Measurements from ENCODE around the gene CELF4.

The CELF4 gene

DNA sequence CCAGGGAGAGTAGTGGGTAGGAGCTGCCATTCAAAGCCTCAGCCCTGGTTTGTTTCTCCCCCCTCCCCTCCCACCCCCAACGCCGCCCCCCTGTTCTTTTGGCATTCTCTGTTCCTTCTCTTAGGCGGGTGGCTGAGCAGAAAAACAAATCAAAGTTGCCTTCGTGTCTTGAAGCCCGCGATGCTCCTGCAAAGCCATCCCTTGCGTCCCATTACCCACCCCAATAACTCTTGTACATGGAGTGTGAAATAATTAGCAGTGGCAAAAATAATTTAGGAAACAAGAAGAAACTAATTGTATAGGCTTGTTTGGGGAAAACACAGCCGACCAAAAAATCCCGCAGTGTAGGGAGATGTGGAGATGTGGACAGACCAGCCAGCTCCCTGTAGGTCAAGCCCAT lies 59.6 kb downstream of the CELF4 start:
- H3K36me3 ChIP-seq (ENCODE audit: low read length), result no peaks in the 10 kb centered on the region
- H4K20me1 ChIP-seq (ENCODE audit: low read depth, low read length), result no peaks in the 10 kb centered on the region
- H3K79me2 ChIP-seq (ENCODE audit: insufficient read depth, low read length), result no peaks in the 10 kb centered on the region
- H3K4me3 ChIP-seq (ENCODE audit: insufficient read depth, low read length, poor library complexity, severe bottlenecking), result no peak overlapping the region
- no peaks in the 10 kb centered on the region for H3K9me3 ChIP-seq (ENCODE audit: insufficient read depth, low read length)
- H3K9ac ChIP-seq (ENCODE audit: low read length), result no peak overlapping the region
- H3F3A ChIP-seq (ENCODE audit: insufficient read depth), result no peaks in the 10 kb centered on the region
- no peak overlapping the region for H3K27ac ChIP-seq (ENCODE audit: low read depth, low read length)
- H2AFZ ChIP-seq (ENCODE audit: low read depth, low read length, severe bottlenecking), result no peak overlapping the region
- no peak for TF ChIP-seq EZH2phosphoT487 (conservative IDR thresholded peaks at IDR 0.05; ENCODE audit: low read length)
- TF ChIP-seq CTCF (IDR thresholded peaks at IDR 0.05; ENCODE audit: insufficient read depth, low read length, poor library complexity, severe bottlenecking), result no peak
- no peaks in the 10 kb centered on the region for H3K27me3 ChIP-seq (ENCODE audit: low read length)
- no peaks in the 10 kb centered on the region for H3K9me2 ChIP-seq (replicated peaks; ENCODE audit: insufficient read depth, low read length)
- no peak overlapping the region for H3K4me2 ChIP-seq (ENCODE audit: low read depth, low read length, poor library complexity, severe bottlenecking)

GRCh38 chr18:37505321-37505720 lies 60.3 kb downstream of the CELF4 start:
- Histone ChIP-seq H3K9me2 (replicated peaks; ENCODE audit: insufficient read depth, low read length) (no peaks in the 10 kb centered on the region), H3K36me3 (ENCODE audit: low read length) (no peaks in the 10 kb centered on the region), H3K27ac (ENCODE audit: low read depth, low read length) (no peak overlapping the region), H3K4me3 (ENCODE audit: insufficient read depth, low read length, poor library complexity, severe bottlenecking) (no peak overlapping the region), H3K79me2 (ENCODE audit: insufficient read depth, low read length) (no peaks in the 10 kb centered on the region), H3K9me3 (ENCODE audit: insufficient read depth, low read length) (no peaks in the 10 kb centered on the region), H3K27me3 (ENCODE audit: low read length) (no peaks in the 10 kb centered on the region), H3K4me2 (ENCODE audit: low read depth, low read length, poor library complexity, severe bottlenecking) (no peak overlapping the region), H2AFZ (ENCODE audit: low read depth, low read length, severe bottlenecking) (no peak overlapping the region), H3F3A (ENCODE audit: insufficient read depth) (no peaks in the 10 kb centered on the region), H3K9ac (ENCODE audit: low read length) (no peak overlapping the region), H4K20me1 (ENCODE audit: low read depth, low read length) (no peaks in the 10 kb centered on the region)
- TF ChIP-seq CTCF (IDR thresholded peaks at IDR 0.05; ENCODE audit: insufficient read depth, low read length, poor library complexity, severe bottlenecking) (no peak), EZH2phosphoT487 (conservative IDR thresholded peaks at IDR 0.05; ENCODE audit: low read length) (no peak)

- TF ChIP-seq EZH2phosphoT487 (conservative IDR thresholded peaks at IDR 0.05; ENCODE audit: low read length) (no peak), CTCF (IDR thresholded peaks at IDR 0.05; ENCODE audit: insufficient read depth, low read length, poor library complexity, severe bottlenecking) (no peak)
- H4K20me1 ChIP-seq (ENCODE audit: low read depth, low read length), result no peaks in the 10 kb centered on the region
- H3K9me2 ChIP-seq (replicated peaks; ENCODE audit: insufficient read depth, low read length), result no peaks in the 10 kb centered on the region
- no peaks in the 10 kb centered on the region for H3K27me3 ChIP-seq (ENCODE audit: low read length)
- no peaks in the 10 kb centered on the region for H3K9me3 ChIP-seq (ENCODE audit: insufficient read depth, low read length)
- no peak overlapping the region for H3K9ac ChIP-seq (ENCODE audit: low read length)
- no peaks in the 10 kb centered on the region for H3K79me2 ChIP-seq (ENCODE audit: insufficient read depth, low read length)
- H3K27ac ChIP-seq (ENCODE audit: low read depth, low read length), result no peak overlapping the region
- no peaks in the 10 kb centered on the region for H3K36me3 ChIP-seq (ENCODE audit: low read length)
- H3K4me2 ChIP-seq (ENCODE audit: low read depth, low read length, poor library complexity, severe bottlenecking), result no peak overlapping the region
- H3K4me3 ChIP-seq (ENCODE audit: insufficient read depth, low read length, poor library complexity, severe bottlenecking), result no peak overlapping the region
- no peak overlapping the region for H2AFZ ChIP-seq (ENCODE audit: low read depth, low read length, severe bottlenecking)
- H3F3A ChIP-seq (ENCODE audit: insufficient read depth), result no peaks in the 10 kb centered on the region
Observed at GRCh38 chr18:37502601-37503000, 63.0 kb downstream of the CELF4 start.

GRCh38 chr18:37502036-37502435 lies 63.6 kb downstream of the CELF4 start:
- TF ChIP-seq CTCF (IDR thresholded peaks at IDR 0.05; ENCODE audit: insufficient read depth, low read length, poor library complexity, severe bottlenecking), result no peak
- no peak for TF ChIP-seq EZH2phosphoT487 (conservative IDR thresholded peaks at IDR 0.05; ENCODE audit: low read length)
- no peaks in the 10 kb centered on the region for H3K9me2 ChIP-seq (replicated peaks; ENCODE audit: insufficient read depth, low read length)
- no peak overlapping the region for H3K9ac ChIP-seq (ENCODE audit: low read length)
- H3K4me3 ChIP-seq (ENCODE audit: insufficient read depth, low read length, poor library complexity, severe bottlenecking), result no peak overlapping the region
- no peaks in the 10 kb centered on the region for H3F3A ChIP-seq (ENCODE audit: insufficient read depth)
- no peaks in the 10 kb centered on the region for H3K27me3 ChIP-seq (ENCODE audit: low read length)
- no peaks in the 10 kb centered on the region for H3K79me2 ChIP-seq (ENCODE audit: insufficient read depth, low read length)
- no peak overlapping the region for H2AFZ ChIP-seq (ENCODE audit: low read depth, low read length, severe bottlenecking)
- no peaks in the 10 kb centered on the region for H4K20me1 ChIP-seq (ENCODE audit: low read depth, low read length)
- no peaks in the 10 kb centered on the region for H3K36me3 ChIP-seq (ENCODE audit: low read length)
- no peak overlapping the region for H3K27ac ChIP-seq (ENCODE audit: low read depth, low read length)
- no peaks in the 10 kb centered on the region for H3K9me3 ChIP-seq (ENCODE audit: insufficient read depth, low read length)
- no peak overlapping the region for H3K4me2 ChIP-seq (ENCODE audit: low read depth, low read length, poor library complexity, severe bottlenecking)
